Measurements from ENCODE around the gene SLC22A23.
"Not testable (repeated sequence)": the region's sequence is repeated elsewhere in the genome, so short reads cannot be mapped to it uniquely, and the experiment has no call there.

Gene SLC22A23

GRCh38 chr6:3382326-3383279 lies 74.2 kb downstream of the SLC22A23 start:
- DNase-seq = no peak

GRCh38 chr6:3381233-3381921 lies 75.5 kb downstream of the SLC22A23 start:
- DNase-seq = no peak

- DNase-seq = no peak
Observed at GRCh38 chr6:3380344-3381232, 76.3 kb downstream of the SLC22A23 start.

GRCh38 chr6:3379482-3380060 lies 77.3 kb downstream of the SLC22A23 start:
- no peak for DNase-seq

- DNase-seq = not testable (repeated sequence)
Observed at GRCh38 chr6:3378808-3379207, 78.0 kb downstream of the SLC22A23 start.

GRCh38 chr6:3378398-3378782 lies 78.5 kb downstream of the SLC22A23 start:
- DNase-seq = not testable (repeated sequence)

- DNase-seq = no peak
Observed at GRCh38 chr6:3377536-3378397, 79.1 kb downstream of the SLC22A23 start.

GRCh38 chr6:3376893-3377535 lies 79.8 kb downstream of the SLC22A23 start:
- no peak for DNase-seq

- DNase-seq = no peak
Observed at GRCh38 chr6:3376064-3376463, 80.8 kb downstream of the SLC22A23 start.

- DNase-seq = no peak
Observed at GRCh38 chr6:3373597-3374203, 83.2 kb downstream of the SLC22A23 start.

GRCh38 chr6:3372912-3373554 lies 83.8 kb downstream of the SLC22A23 start:
- no peak for DNase-seq

- DNase-seq = no peak
Observed at GRCh38 chr6:3372184-3372846, 84.5 kb downstream of the SLC22A23 start.

GRCh38 chr6:3371222-3371949 lies 85.5 kb downstream of the SLC22A23 start:
- DNase-seq = no peak

GRCh38 chr6:3370361-3371221 lies 86.3 kb downstream of the SLC22A23 start:
- DNase-seq = no peak

- no peak for DNase-seq
Observed at GRCh38 chr6:3369985-3370360, 86.9 kb downstream of the SLC22A23 start.

- no peak for DNase-seq
Observed at GRCh38 chr6:3368685-3369084, 88.2 kb downstream of the SLC22A23 start.

- DNase-seq = no peak
Observed at GRCh38 chr6:3367630-3368029, 89.2 kb downstream of the SLC22A23 start.
